SK-N-SH (cell line): ENCODE data around the gene PLEKHG5. TPM values are rescaled to one million over a fixed set of nuclear protein-coding genes. Genes with fewer than 3 reads are reported as not detected.
A peak's percentile ranks its signal among the peaks of the same experiment; 100 is the strongest.
"Not testable (repeated sequence)": the region's sequence is repeated elsewhere in the genome, so short reads cannot be mapped to it uniquely, and the experiment has no call there.

Experiments used
- CTCF ChIA-PET: fragments of 300-600, 350-600 bp; formaldehyde crosslinking; extraction: SDS; loops from one replicate; lab custom pipeline; 2021; lab: Yijun Ruan, JAX
- POLR2A ChIA-PET: fragments of 350-600 bp; sonication (Branson Sonifier 250); formaldehyde crosslinking; extraction: SDS; loops from one replicate; lab custom pipeline; 2020; ENCODE audit warnings: antibody characterized with exemption, inconsistent platforms; lab: Yijun Ruan, JAX
- DNase-seq: peaks from one replicate; pipeline ENCODE4 v3.0.0; 2012
- H2AFZ ChIP-seq: fragments of 200-600 bp; sonication (generic); 2 replicates; pipeline ENCODE4 v1.8.1; 2016; ENCODE audit warnings: antibody characterized with exemption, mild to moderate bottlenecking, low read depth
- H3F3A ChIP-seq: fragments of 200-600 bp; sonication (generic); replicated peaks from 2 replicates; pipeline ENCODE3; 2016; ENCODE audit warnings: antibody characterized with exemption, mild to moderate bottlenecking; ENCODE audit not compliant: insufficient read depth
- H3K27ac ChIP-seq, 2 experiments: fragments of 200-500 bp in 1 of 2; fragments of 200-600 bp in 1 of 2; sonication (Bioruptor generic) in 1 of 2; sonication (generic), shearing (Covaris generic) in 1 of 2; 2 replicates each; pipeline versions ENCODE4 v1.5.1 to v1.6.1; 2014 to 2016; ENCODE audit warnings: low read depth in 2 of 2, inconsistent platforms in 1 of 2, low read length in 1 of 2, mild to moderate bottlenecking in 1 of 2, mixed read lengths in 1 of 2
- H3K27me3 ChIP-seq: fragments of 200-600 bp; sonication (generic), shearing (Covaris generic); 2 replicates; pipeline ENCODE4 v1.6.1; 2016; ENCODE audit warnings: mixed run types; ENCODE audit not compliant: insufficient read depth
- H3K36me3 ChIP-seq, 2 experiments: fragments of 200-500 bp in 1 of 2; fragments of 200-600 bp in 1 of 2; sonication (Bioruptor generic) in 1 of 2; sonication (generic) in 1 of 2; replicated peaks in 1 of 2; 2 replicates each; pipeline versions ENCODE3 to v1.5.1; 2014 to 2016; ENCODE audit warnings: low read length in 1 of 2, mild to moderate bottlenecking in 1 of 2; ENCODE audit not compliant: insufficient read depth in 2 of 2, control insufficient read depth in 1 of 2
- H3K4me1 ChIP-seq, 2 experiments: fragments of 200-500 bp in 1 of 2; fragments of 200-600 bp in 1 of 2; sonication (Bioruptor generic) in 1 of 2; sonication (generic), shearing (Covaris generic) in 1 of 2; 2 replicates each; pipeline versions ENCODE4 v1.5.1 to v1.6.1; 2014 to 2016; ENCODE audit warnings: low read depth in 1 of 2, low read length in 1 of 2, mixed run types in 1 of 2; ENCODE audit not compliant: insufficient read depth in 2 of 2, control insufficient read depth in 1 of 2
- H3K4me2 ChIP-seq: fragments of 200-600 bp; sonication (generic), shearing (Covaris generic); 2 replicates; pipeline ENCODE4 v1.6.1; 2017; ENCODE audit warnings: mixed run types
- H3K4me3 ChIP-seq, 2 experiments: fragments of 200-500 bp in 1 of 2; fragments of 200-600 bp in 1 of 2; sonication (Bioruptor generic) in 1 of 2; sonication (generic), shearing (Covaris generic) in 1 of 2; 2 replicates each; pipeline versions ENCODE4 v1.5.1 to v1.8.1; 2014 to 2016; ENCODE audit warnings: low read depth in 2 of 2, inconsistent platforms in 1 of 2, low read length in 1 of 2, mild to moderate bottlenecking in 1 of 2, mixed read lengths in 1 of 2, moderate library complexity in 1 of 2
- H3K79me2 ChIP-seq: fragments of 200-600 bp; sonication (generic); 2 replicates; pipeline ENCODE4 v1.8.1; 2017; ENCODE audit warnings: mild to moderate bottlenecking; ENCODE audit not compliant: insufficient read depth
- H3K9ac ChIP-seq: fragments of 200-600 bp; sonication (generic); 2 replicates; pipeline ENCODE4 v1.6.1; 2017; ENCODE audit warnings: mixed run types
- H3K9me2 ChIP-seq: fragments of 200-600 bp; sonication (generic); 2 replicates; pipeline ENCODE4 v1.6.1; 2017; ENCODE audit warnings: mixed run types
- H3K9me3 ChIP-seq: fragments of 200-600 bp; sonication (generic); 2 replicates; pipeline ENCODE4 v1.6.1; 2017; ENCODE audit warnings: mixed run types, mild to moderate bottlenecking, moderate library complexity
- H4K20me1 ChIP-seq: fragments of 200-600 bp; sonication (generic); 2 replicates; pipeline ENCODE4 v1.6.1; 2017; ENCODE audit warnings: mild to moderate bottlenecking, mixed run types; ENCODE audit not compliant: insufficient read depth
- CHD2 ChIP-seq: fragments of 150-350 bp; IDR thresholded peaks from 2 replicates; pipeline ENCODE4 v1.6.1; 2018; ENCODE audit warnings: low read length; ENCODE audit not compliant: partially characterized antibody
- FOXM1 ChIP-seq: IDR thresholded peaks from 2 replicates; pipeline ENCODE4 v1.4.0; 2012; ENCODE audit warnings: low read depth, mild to moderate bottlenecking
- GATA2 ChIP-seq: sonication (generic); formaldehyde crosslinking; IDR thresholded peaks from 2 replicates; pipeline ENCODE4 v1.5.0; 2020; ENCODE audit warnings: mild to moderate bottlenecking, missing genetic modification reagents
- NRF1 ChIP-seq: IDR thresholded peaks from 2 replicates; pipeline ENCODE4 v1.6.1; 2012; ENCODE audit warnings: low read depth, mild to moderate bottlenecking, low read length
- POLR2AphosphoS5 ChIP-seq: IDR thresholded peaks from 2 replicates; pipeline ENCODE4 v1.6.1; 2012; ENCODE audit warnings: low read depth, low read length
- RAD21 ChIP-seq: IDR thresholded peaks from 2 replicates; pipeline ENCODE4 v1.6.1; 2012; ENCODE audit warnings: mild to moderate bottlenecking, low read length
- RXRA ChIP-seq: IDR thresholded peaks from 2 replicates; pipeline ENCODE4 v1.4.0; 2012; ENCODE audit warnings: low read depth, mild to moderate bottlenecking, borderline replicate concordance
- SMC3 ChIP-seq: IDR thresholded peaks from 2 replicates; pipeline ENCODE4 v1.6.1; 2012; ENCODE audit warnings: low read depth, low read length, improper control_type of control experiment
- WGBS: methylation state at CpG from one replicate; pipeline ENCODE4 v1.1.6; 2017; ENCODE audit warnings: low lambda C conversion rate; 5-methylcytosine and 5-hydroxymethylcytosine counted together
- polyA plus RNA-seq, 3 experiments: library from polyadenylated mRNA; depleted of rRNA; stranded (reverse); fragments of >200 nt; gene quantifications; 2 replicates each; pipeline ENCODE4 v1.2.3, GENCODE V29; 2012
- TF ChIP-seq, protein P1 (sequence below): fragments of 200-600 bp; sonication (generic); IDR thresholded peaks from 2 replicates; pipeline ENCODE4 v1.6.1; 2017; ENCODE audit warnings: antibody characterized with exemption, mild to moderate bottlenecking, moderate library complexity
- TF ChIP-seq, protein P2 (sequence below): IDR thresholded peaks from 2 replicates; pipeline ENCODE4 v1.4.0; 2012; ENCODE audit warnings: low read depth, borderline replicate concordance
- TF ChIP-seq, protein P3 (sequence below): fragments of 150-350 bp; IDR thresholded peaks from 2 replicates; pipeline ENCODE4 v1.6.1; 2017; ENCODE audit warnings: antibody characterized with exemption, low read length, low read depth, borderline replicate concordance
- TF ChIP-seq, protein P4 (sequence below): IDR thresholded peaks from 2 replicates; pipeline ENCODE4 v1.4.0; 2012; ENCODE audit warnings: low read depth, borderline replicate concordance

Gene PLEKHG5
- polyA plus RNA-seq, 1 of the 3 experiments (the other 2 are of a cell fraction): 14.9 TPM

DNA sequence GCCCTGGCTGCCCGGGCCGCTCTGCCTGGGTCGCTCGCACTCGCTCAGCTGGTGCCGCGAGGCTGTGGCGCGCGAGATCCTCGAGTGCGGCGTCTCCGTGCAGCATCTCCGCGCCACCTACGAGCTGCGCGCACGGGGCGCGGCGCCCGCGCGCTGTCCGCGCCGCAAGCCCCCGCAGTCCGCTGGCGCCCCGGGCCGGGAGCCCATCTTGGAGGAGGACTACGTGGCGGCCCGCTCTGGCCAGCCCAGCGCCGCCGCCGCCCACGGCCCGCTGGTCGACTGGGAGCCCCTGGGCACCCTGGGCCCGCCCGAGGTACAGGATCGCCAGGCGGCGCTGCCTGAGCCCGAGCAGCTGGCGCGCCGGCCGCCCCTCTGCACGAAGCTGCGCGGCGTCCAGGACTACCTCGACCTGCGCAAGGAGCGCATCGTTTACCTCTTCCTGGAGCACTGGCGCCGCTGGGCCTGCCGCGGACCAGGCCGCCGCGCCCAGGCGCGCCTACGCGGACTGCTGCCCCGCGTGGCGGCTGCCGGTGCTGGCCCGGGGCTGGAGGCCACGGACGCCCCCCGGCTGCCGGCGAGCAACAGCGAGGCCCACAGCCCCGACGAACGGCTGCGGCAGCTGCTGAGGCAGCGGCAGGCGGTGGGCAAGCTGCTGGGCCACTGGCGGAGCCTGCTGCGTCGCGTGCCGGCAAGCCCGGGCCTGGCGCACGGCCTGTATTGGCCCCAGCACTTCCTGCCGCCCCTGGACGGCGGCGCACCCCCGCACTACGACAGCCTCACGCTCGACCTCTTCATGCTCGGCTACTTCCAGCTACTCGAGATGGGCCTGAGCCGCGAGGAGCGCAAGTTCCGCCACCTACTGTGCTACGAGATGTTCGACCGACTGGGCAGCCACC, 36.4 kb downstream of the PLEKHG5 start:
- no peak overlapping the region for H3K4me3 ChIP-seq
- peak; percentile 74 for DNase-seq
- whole genome bisulfite sequencing: 15% methylated on average over 12 of the region's 115 CpGs
- no peaks in the 10 kb centered on the region for H3F3A ChIP-seq
- CTCF ChIA-PET: interaction anchor here (0.6 to 5.0 kb wide), 15 partner anchors 8 to 248 kb away, joined by 3 to 19 read pairs (median 5); no protein-coding TSS in a partner anchor
- TF ChIP-seq GATA2 (CRISPR knock-in tag): no peak
- TF ChIP-seq POLR2AphosphoS5: no peak
- TF ChIP-seq SMC3: no peak
- TF ChIP-seq RAD21: no peak
- no peak for TF ChIP-seq CHD2
- TF ChIP-seq, protein P1, sequence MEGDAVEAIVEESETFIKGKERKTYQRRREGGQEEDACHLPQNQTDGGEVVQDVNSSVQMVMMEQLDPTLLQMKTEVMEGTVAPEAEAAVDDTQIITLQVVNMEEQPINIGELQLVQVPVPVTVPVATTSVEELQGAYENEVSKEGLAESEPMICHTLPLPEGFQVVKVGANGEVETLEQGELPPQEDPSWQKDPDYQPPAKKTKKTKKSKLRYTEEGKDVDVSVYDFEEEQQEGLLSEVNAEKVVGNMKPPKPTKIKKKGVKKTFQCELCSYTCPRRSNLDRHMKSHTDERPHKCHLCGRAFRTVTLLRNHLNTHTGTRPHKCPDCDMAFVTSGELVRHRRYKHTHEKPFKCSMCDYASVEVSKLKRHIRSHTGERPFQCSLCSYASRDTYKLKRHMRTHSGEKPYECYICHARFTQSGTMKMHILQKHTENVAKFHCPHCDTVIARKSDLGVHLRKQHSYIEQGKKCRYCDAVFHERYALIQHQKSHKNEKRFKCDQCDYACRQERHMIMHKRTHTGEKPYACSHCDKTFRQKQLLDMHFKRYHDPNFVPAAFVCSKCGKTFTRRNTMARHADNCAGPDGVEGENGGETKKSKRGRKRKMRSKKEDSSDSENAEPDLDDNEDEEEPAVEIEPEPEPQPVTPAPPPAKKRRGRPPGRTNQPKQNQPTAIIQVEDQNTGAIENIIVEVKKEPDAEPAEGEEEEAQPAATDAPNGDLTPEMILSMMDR: no peak
- TF ChIP-seq, protein P2, sequence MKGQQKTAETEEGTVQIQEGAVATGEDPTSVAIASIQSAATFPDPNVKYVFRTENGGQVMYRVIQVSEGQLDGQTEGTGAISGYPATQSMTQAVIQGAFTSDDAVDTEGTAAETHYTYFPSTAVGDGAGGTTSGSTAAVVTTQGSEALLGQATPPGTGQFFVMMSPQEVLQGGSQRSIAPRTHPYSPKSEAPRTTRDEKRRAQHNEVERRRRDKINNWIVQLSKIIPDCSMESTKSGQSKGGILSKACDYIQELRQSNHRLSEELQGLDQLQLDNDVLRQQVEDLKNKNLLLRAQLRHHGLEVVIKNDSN: no peak
- no peak for TF ChIP-seq RXRA
- TF ChIP-seq, protein P3, sequence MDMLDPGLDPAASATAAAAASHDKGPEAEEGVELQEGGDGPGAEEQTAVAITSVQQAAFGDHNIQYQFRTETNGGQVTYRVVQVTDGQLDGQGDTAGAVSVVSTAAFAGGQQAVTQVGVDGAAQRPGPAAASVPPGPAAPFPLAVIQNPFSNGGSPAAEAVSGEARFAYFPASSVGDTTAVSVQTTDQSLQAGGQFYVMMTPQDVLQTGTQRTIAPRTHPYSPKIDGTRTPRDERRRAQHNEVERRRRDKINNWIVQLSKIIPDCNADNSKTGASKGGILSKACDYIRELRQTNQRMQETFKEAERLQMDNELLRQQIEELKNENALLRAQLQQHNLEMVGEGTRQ: no peak
- TF ChIP-seq NRF1: no peak
- no peak for TF ChIP-seq FOXM1
- TF ChIP-seq, protein P4, sequence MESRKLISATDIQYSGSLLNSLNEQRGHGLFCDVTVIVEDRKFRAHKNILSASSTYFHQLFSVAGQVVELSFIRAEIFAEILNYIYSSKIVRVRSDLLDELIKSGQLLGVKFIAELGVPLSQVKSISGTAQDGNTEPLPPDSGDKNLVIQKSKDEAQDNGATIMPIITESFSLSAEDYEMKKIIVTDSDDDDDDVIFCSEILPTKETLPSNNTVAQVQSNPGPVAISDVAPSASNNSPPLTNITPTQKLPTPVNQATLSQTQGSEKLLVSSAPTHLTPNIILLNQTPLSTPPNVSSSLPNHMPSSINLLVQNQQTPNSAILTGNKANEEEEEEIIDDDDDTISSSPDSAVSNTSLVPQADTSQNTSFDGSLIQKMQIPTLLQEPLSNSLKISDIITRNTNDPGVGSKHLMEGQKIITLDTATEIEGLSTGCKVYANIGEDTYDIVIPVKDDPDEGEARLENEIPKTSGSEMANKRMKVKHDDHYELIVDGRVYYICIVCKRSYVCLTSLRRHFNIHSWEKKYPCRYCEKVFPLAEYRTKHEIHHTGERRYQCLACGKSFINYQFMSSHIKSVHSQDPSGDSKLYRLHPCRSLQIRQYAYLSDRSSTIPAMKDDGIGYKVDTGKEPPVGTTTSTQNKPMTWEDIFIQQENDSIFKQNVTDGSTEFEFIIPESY: no peak
- POLR2A ChIA-PET: no interaction called here
- H3K27ac ChIP-seq: no peak overlapping the region
- H2AFZ ChIP-seq: no peak overlapping the region
- peaks cover 17% of the 10 kb centered on the region for H3K27me3 ChIP-seq
- no peak overlapping the region for H3K4me2 ChIP-seq
- no peaks in the 10 kb centered on the region for H3K9me3 ChIP-seq
- H3K4me1 ChIP-seq: no peaks in the 10 kb centered on the region; a peak in 1 of 4 replicates
- H3K9me2 ChIP-seq: no peaks in the 10 kb centered on the region
- no peaks in the 10 kb centered on the region for H4K20me1 ChIP-seq
- no peak overlapping the region for H3K9ac ChIP-seq
- no peaks in the 10 kb centered on the region for H3K79me2 ChIP-seq
- H3K36me3 ChIP-seq: no peaks in the 10 kb centered on the region

DNA sequence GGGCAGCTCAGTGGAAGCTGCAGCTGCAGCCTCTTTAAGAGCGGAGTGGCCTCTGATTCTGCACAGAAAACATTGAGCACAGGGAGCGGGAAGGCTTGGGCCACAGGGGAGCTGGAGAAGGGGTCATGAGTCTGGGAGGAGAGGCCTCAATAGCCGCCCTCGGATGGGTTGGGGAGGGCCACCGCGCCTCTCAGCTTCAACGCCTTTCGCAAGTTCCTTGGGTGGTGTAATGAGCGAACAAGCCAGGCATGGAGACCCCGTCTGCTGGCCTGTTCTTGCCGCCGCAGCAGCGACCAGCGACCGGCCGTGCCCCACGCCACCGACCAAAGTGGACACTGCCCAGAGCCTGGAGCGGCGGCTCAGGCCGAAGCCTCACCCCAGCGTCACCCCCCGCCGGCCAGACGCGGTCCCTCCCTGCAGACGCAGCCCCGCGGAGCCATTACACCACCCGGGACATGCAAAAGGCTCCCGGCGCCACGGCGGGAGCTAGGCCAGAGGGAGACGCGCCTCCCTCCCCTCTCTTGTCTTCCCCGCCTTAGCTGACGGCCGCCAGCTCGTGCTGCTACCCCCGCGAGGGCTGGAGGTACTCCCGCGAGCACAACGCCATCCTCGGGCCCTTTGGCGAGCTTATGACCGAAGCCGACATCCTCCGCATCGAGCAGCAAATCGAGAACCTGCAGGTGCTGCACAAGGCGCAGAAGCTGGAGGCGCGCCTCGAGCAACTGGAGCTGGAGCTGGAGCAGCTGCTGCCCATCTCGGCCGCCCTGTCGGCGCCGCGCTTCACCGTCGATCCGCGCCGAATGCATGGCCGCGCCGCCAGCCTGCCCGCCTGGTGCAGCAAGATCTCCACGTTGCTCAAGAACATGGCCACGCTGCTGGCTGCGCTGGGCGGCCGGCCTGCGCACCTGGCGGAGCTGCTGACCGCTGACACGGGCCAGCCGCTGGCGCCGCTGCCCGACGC, 37.3 kb downstream of the PLEKHG5 start:
- H3K4me1 ChIP-seq, H3K27ac ChIP-seq, H3K9ac ChIP-seq, POLR2A ChIA-PET, H2AFZ ChIP-seq, H4K20me1 ChIP-seq, DNase-seq, H3K79me2 ChIP-seq, H3K9me3 ChIP-seq, H3F3A ChIP-seq, H3K36me3 ChIP-seq, H3K4me3 ChIP-seq, H3K9me2 ChIP-seq, H3K4me2 ChIP-seq: not testable (repeated sequence)
- WGBS: 10% methylated on average over 21 of the region's 85 CpGs
- CTCF ChIA-PET: interaction anchor here (0.8 to 5.0 kb wide), 13 partner anchors 8 to 208 kb away, joined by 3 to 19 read pairs (median 5); no protein-coding TSS in a partner anchor
- H3K27me3 ChIP-seq: peaks cover 26% of the 10 kb centered on the region
